ENCODE data around the gene ELOB.

GRCh38 chr16:2786826-2787151 is 9.7 kb upstream of the ELOB start:
- TF ChIP-seq POLR2A (IDR thresholded peaks at IDR 0.05) (no peak), CTCF (IDR thresholded peaks at IDR 0.05 in 4 of 5, conservative IDR thresholded peaks at IDR 0.05 in 1 of 5) (no peak)
